HEK293 (cell line): ENCODE measurements around the gene PTPRCAP.

Experiments used
- CTCF ChIA-PET: fragments of 350-600 bp; formaldehyde crosslinking; extraction: SDS; loops from one replicate; lab custom pipeline; 2021; ENCODE audit warnings: antibody characterized with exemption; lab: Yijun Ruan, JAX
- POLR2A ChIA-PET: fragments of 300-600 bp; formaldehyde crosslinking; extraction: SDS; loops from one replicate; lab custom pipeline; 2020; ENCODE audit warnings: antibody characterized with exemption, inconsistent platforms; lab: Yijun Ruan, JAX
- H3K27ac ChIP-seq: fragments of 200-500 bp; sonication (Bioruptor generic); 2 replicates; pipeline ENCODE4 v1.5.1; 2014; ENCODE audit warnings: low read depth, low read length, control low read depth, inconsistent platforms; ENCODE audit errors: extremely low read depth
- H3K36me3 ChIP-seq, 2 experiments: fragments of 200-500 bp in 1 of 2; sonication (Bioruptor generic) in 1 of 2; 1 replicate in 1 of 2; 2 replicates in 1 of 2; pipeline ENCODE4 v1.5.1; 2014 to 2017; ENCODE audit warnings: inconsistent platforms in 2 of 2, low read length in 2 of 2; ENCODE audit not compliant: control insufficient read depth in 2 of 2, insufficient read depth in 1 of 2
- H3K4me1 ChIP-seq: fragments of 200-500 bp; sonication (Bioruptor generic); 2 replicates; pipeline ENCODE4 v1.5.1; 2014; ENCODE audit warnings: mild to moderate bottlenecking, low read length, inconsistent platforms; ENCODE audit not compliant: control insufficient read depth, insufficient read depth
- H3K4me3 ChIP-seq: 2 replicates; pipeline ENCODE4 v1.5.1; 2011; ENCODE audit warnings: low read depth, mild to moderate bottlenecking, control low read depth, low read length, moderate library complexity
- H3K9me3 ChIP-seq: fragments of 200-500 bp; sonication (Bioruptor generic); 2 replicates; pipeline ENCODE4 v1.5.1; 2014; ENCODE audit warnings: low read depth, low read length, inconsistent platforms; ENCODE audit not compliant: control insufficient read depth, insufficient read depth
- MZF1 ChIP-seq: fragments of 450-650 bp; formaldehyde crosslinking; IDR thresholded peaks from 2 replicates; pipeline ENCODE4 v1.5.1; 2017; ENCODE audit warnings: missing biosample characterization, missing genetic modification characterization, borderline replicate concordance
- OVOL3 ChIP-seq: fragments of 450-650 bp; formaldehyde crosslinking; IDR thresholded peaks from 2 replicates; pipeline ENCODE4 v1.5.1; 2016; ENCODE audit warnings: missing biosample characterization, missing genetic modification characterization
- SALL2 ChIP-seq: fragments of 450-650 bp; formaldehyde crosslinking; IDR thresholded peaks from 2 replicates; pipeline ENCODE4 v1.5.0; 2017; ENCODE audit warnings: missing biosample characterization, mild to moderate bottlenecking, missing genetic modification characterization, borderline replicate concordance
- WT1 ChIP-seq: fragments of 450-650 bp; formaldehyde crosslinking; IDR thresholded peaks from 2 replicates; pipeline ENCODE4 v1.5.1; 2016; ENCODE audit warnings: missing biosample characterization, missing genetic modification characterization
- ZBTB1 ChIP-seq: fragments of 450-650 bp; formaldehyde crosslinking; IDR thresholded peaks from 2 replicates; pipeline ENCODE4 v1.5.1; 2016; ENCODE audit warnings: missing biosample characterization, missing genetic modification characterization
- ZBTB10 ChIP-seq: fragments of 450-650 bp; formaldehyde crosslinking; IDR thresholded peaks from 2 replicates; pipeline ENCODE4 v1.5.1; 2016; ENCODE audit warnings: missing biosample characterization, missing genetic modification characterization
- ZFHX2 ChIP-seq: fragments of 450-650 bp; formaldehyde crosslinking; conservative IDR thresholded peaks from 2 replicates; pipeline ENCODE4 v1.5.1; 2016; ENCODE audit warnings: missing biosample characterization, missing genetic modification characterization
- ZFP37 ChIP-seq: fragments of 450-650 bp; formaldehyde crosslinking; IDR thresholded peaks from 2 replicates; pipeline ENCODE4 v1.5.1; 2016; ENCODE audit warnings: missing biosample characterization, missing genetic modification characterization
- ZNF155 ChIP-seq: fragments of 450-650 bp; formaldehyde crosslinking; IDR thresholded peaks from 2 replicates; pipeline ENCODE4 v1.5.1; 2016; ENCODE audit warnings: missing biosample characterization, missing genetic modification characterization
- ZNF16 ChIP-seq: fragments of 450-650 bp; formaldehyde crosslinking; IDR thresholded peaks from 2 replicates; pipeline ENCODE4 v1.5.1; 2016; ENCODE audit warnings: low read depth, missing biosample characterization, missing genetic modification characterization
- ZNF175 ChIP-seq: fragments of 450-650 bp; formaldehyde crosslinking; IDR thresholded peaks from 2 replicates; pipeline ENCODE4 v1.5.1; 2016; ENCODE audit warnings: missing biosample characterization, missing genetic modification characterization
- ZNF18 ChIP-seq: fragments of 450-650 bp; formaldehyde crosslinking; IDR thresholded peaks from 2 replicates; pipeline ENCODE4 v1.5.1; 2016; ENCODE audit warnings: missing biosample characterization, missing genetic modification characterization
- ZNF19 ChIP-seq: fragments of 450-650 bp; formaldehyde crosslinking; IDR thresholded peaks from 2 replicates; pipeline ENCODE4; 2016; ENCODE audit warnings: missing biosample characterization, missing genetic modification characterization, low read depth
- ZNF2 ChIP-seq: fragments of 450-650 bp; formaldehyde crosslinking; IDR thresholded peaks from 2 replicates; pipeline ENCODE4 v1.5.1; 2016; ENCODE audit warnings: missing biosample characterization, missing genetic modification characterization
- ZNF211 ChIP-seq: fragments of 450-650 bp; formaldehyde crosslinking; IDR thresholded peaks from 2 replicates; pipeline ENCODE4 v1.5.1; 2016; ENCODE audit warnings: low read depth, missing biosample characterization, missing genetic modification characterization
- ZNF521 ChIP-seq: fragments of 450-650 bp; formaldehyde crosslinking; IDR thresholded peaks from 2 replicates; pipeline ENCODE4 v1.5.1; 2017; ENCODE audit warnings: missing biosample characterization, mild to moderate bottlenecking, missing genetic modification characterization
- ZNF624 ChIP-seq: fragments of 450-650 bp; formaldehyde crosslinking; IDR thresholded peaks from 2 replicates; pipeline ENCODE4 v1.5.1; 2017; ENCODE audit warnings: missing biosample characterization, missing genetic modification characterization
- ZNF843 ChIP-seq: fragments of 450-650 bp; formaldehyde crosslinking; IDR thresholded peaks from 2 replicates; pipeline ENCODE4 v1.5.1; 2016; ENCODE audit warnings: missing biosample characterization, missing genetic modification characterization
- TF ChIP-seq, protein P1 (sequence below): fragments of 450-650 bp; formaldehyde crosslinking; IDR thresholded peaks from 2 replicates; pipeline ENCODE4 v1.5.1; 2016; ENCODE audit warnings: missing biosample characterization, missing genetic modification characterization
- TF ChIP-seq, protein P2 (sequence below): fragments of 450-650 bp; formaldehyde crosslinking; IDR thresholded peaks from 2 replicates; pipeline ENCODE4 v1.5.1; 2016; ENCODE audit warnings: missing biosample characterization, missing genetic modification characterization

Gene PTPRCAP

GRCh38 chr11:67409261-67409666 lies 28.2 kb downstream of the PTPRCAP start:
- Histone ChIP-seq H3K36me3 (no peaks in the 10 kb centered on the region), H3K4me1 (no peaks in the 10 kb centered on the region), H3K4me3 (no peak overlapping the region), H3K27ac (no peak overlapping the region), H3K9me3 (no peaks in the 10 kb centered on the region)
- TF ChIP-seq ZNF843 (tag by site-specific recombination) (no peak), MZF1 (no peak), ZNF19 (tag by site-specific recombination) (no peak), ZNF2 (tag by site-specific recombination) (no peak), ZBTB10 (tag by site-specific recombination) (no peak), ZNF155 (tag by site-specific recombination) (no peak), ZBTB1 (tag by site-specific recombination) (no peak), ZFHX2 (tag by site-specific recombination) (no peak), ZNF521 (tag by site-specific recombination) (no peak), ZNF16 (tag by site-specific recombination) (no peak), ZFP37 (no peak), ZNF211 (tag by site-specific recombination) (no peak), ZNF624 (tag by site-specific recombination) (no peak), OVOL3 (tag by site-specific recombination) (no peak), SALL2 (tag by site-specific recombination) (no peak), ZNF18 (no peak), WT1 (no peak), ZNF175 (tag by site-specific recombination) (no peak)
- TF ChIP-seq, protein P1, sequence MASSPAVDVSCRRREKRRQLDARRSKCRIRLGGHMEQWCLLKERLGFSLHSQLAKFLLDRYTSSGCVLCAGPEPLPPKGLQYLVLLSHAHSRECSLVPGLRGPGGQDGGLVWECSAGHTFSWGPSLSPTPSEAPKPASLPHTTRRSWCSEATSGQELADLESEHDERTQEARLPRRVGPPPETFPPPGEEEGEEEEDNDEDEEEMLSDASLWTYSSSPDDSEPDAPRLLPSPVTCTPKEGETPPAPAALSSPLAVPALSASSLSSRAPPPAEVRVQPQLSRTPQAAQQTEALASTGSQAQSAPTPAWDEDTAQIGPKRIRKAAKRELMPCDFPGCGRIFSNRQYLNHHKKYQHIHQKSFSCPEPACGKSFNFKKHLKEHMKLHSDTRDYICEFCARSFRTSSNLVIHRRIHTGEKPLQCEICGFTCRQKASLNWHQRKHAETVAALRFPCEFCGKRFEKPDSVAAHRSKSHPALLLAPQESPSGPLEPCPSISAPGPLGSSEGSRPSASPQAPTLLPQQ (tag by site-specific recombination) = no peak
- TF ChIP-seq, protein P2, sequence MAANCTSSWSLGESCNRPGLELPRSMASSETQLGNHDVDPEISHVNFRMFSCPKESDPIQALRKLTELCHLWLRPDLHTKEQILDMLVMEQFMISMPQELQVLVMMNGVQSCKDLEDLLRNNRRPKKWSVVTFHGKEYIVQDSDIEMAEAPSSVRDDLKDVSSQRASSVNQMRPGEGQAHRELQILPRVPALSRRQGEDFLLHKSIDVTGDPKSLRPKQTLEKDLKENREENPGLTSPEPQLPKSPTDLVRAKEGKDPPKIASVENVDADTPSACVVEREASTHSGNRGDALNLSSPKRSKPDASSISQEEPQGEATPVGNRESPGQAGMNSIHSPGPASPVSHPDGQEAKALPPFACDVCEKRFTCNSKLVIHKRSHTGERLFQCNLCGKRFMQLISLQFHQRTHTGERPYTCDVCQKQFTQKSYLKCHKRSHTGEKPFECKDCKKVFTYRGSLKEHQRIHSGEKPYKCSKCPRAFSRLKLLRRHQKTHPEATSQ (tag by site-specific recombination) = no peak
- POLR2A ChIA-PET = no interaction called here
- CTCF ChIA-PET = no interaction called here
